Measurements from ENCODE around the gene MYH16. TPM values are rescaled to one million over a fixed set of nuclear protein-coding genes. Genes with fewer than 3 reads are reported as not detected.
"Not testable (repeated sequence)": the region's sequence is repeated elsewhere in the genome, so short reads cannot be mapped to it uniquely, and the experiment has no call there.

Gene MYH16
- polyA plus RNA-seq, 1 experiment: not detected

- no peak for DNase-seq (ENCODE audit: low read depth, low spot score)
- peaks cover 12% of the 10 kb centered on the region for H3K27me3 ChIP-seq (ENCODE audit: control insufficient read depth, insufficient read depth, low read length)
- CTCF ChIA-PET: no interaction called here
- no peaks in the 10 kb centered on the region for H3K9me3 ChIP-seq (ENCODE audit: control insufficient read depth, insufficient read depth, low read length)
- no peak overlapping the region for H3K4me3 ChIP-seq (ENCODE audit: low read depth, low read length)
- TF ChIP-seq CTCF (IDR thresholded peaks at IDR 0.05; ENCODE audit: low read depth, low read length): no peak
- POLR2A ChIA-PET: no interaction called here
- no peak overlapping the region for H3K27ac ChIP-seq (ENCODE audit: low read depth, low read length)
Measured at GRCh38 chr7:99234185-99234584, 38.5 kb upstream of the MYH16 start.

- DNase-seq (ENCODE audit: low read depth, low spot score): no peak
- ChIA-PET CTCF (no interaction called here), POLR2A (no interaction called here)
- no peak for TF ChIP-seq CTCF (IDR thresholded peaks at IDR 0.05; ENCODE audit: low read depth, low read length)
- Histone ChIP-seq H3K27ac (ENCODE audit: low read depth, low read length) (no peak overlapping the region), H3K9me3 (ENCODE audit: control insufficient read depth, insufficient read depth, low read length) (no peaks in the 10 kb centered on the region), H3K4me3 (ENCODE audit: low read depth, low read length) (no peak overlapping the region), H3K27me3 (ENCODE audit: control insufficient read depth, insufficient read depth, low read length) (peaks cover 17% of the 10 kb centered on the region)
Measured at GRCh38 chr7:99235925-99236324, 36.7 kb upstream of the MYH16 start.

- POLR2A ChIA-PET; H3K9me3 ChIP-seq (ENCODE audit: control insufficient read depth, insufficient read depth, low read length); DNase-seq (ENCODE audit: low read depth, low spot score); H3K27ac ChIP-seq (ENCODE audit: low read depth, low read length); H3K4me3 ChIP-seq (ENCODE audit: low read depth, low read length): not testable (repeated sequence)
- H3K27me3 ChIP-seq (ENCODE audit: control insufficient read depth, insufficient read depth, low read length): peaks cover 20% of the 10 kb centered on the region
- CTCF ChIA-PET: interaction anchor here (0.6 kb wide), 1 partner anchor 10 kb away, joined by 4 read pairs; no protein-coding TSS in a partner anchor
Measured at GRCh38 chr7:99237876-99238275, 34.8 kb upstream of the MYH16 start.

- TF ChIP-seq CTCF (IDR thresholded peaks at IDR 0.05; ENCODE audit: low read depth, low read length): no peak
- Histone ChIP-seq H3K4me3 (ENCODE audit: low read depth, low read length) (no peak overlapping the region), H3K27ac (ENCODE audit: low read depth, low read length) (no peak overlapping the region), H3K27me3 (ENCODE audit: control insufficient read depth, insufficient read depth, low read length) (peaks cover 19% of the 10 kb centered on the region), H3K9me3 (ENCODE audit: control insufficient read depth, insufficient read depth, low read length) (no peaks in the 10 kb centered on the region)
- ChIA-PET POLR2A (no interaction called here), CTCF (interaction anchor here (0.6 kb wide), 1 partner anchor 9 kb away, joined by 4 read pairs; no protein-coding TSS in a partner anchor)
- DNase-seq (ENCODE audit: low read depth, low spot score): no peak
Measured at GRCh38 chr7:99238558-99239341, 33.9 kb upstream of the MYH16 start.

GRCh38 chr7:99242682-99243081 lies 30.0 kb upstream of the MYH16 start:
- ChIA-PET POLR2A (no interaction called here), CTCF (no interaction called here)
- DNase-seq (ENCODE audit: low read depth, low spot score): no peak
- H3K4me3 ChIP-seq (ENCODE audit: low read depth, low read length): no peak overlapping the region
- no peak overlapping the region for H3K27ac ChIP-seq (ENCODE audit: low read depth, low read length)
- H3K27me3 ChIP-seq (ENCODE audit: control insufficient read depth, insufficient read depth, low read length): peaks cover 19% of the 10 kb centered on the region
- no peaks in the 10 kb centered on the region for H3K9me3 ChIP-seq (ENCODE audit: control insufficient read depth, insufficient read depth, low read length)
- TF ChIP-seq CTCF (IDR thresholded peaks at IDR 0.05; ENCODE audit: low read depth, low read length): no peak

Data from AG04450 (cell line).